MCF 10A (cell line): Measurements from ENCODE around the gene DMXL2. TPM values are rescaled to one million over a fixed set of nuclear protein-coding genes. Genes with fewer than 3 reads are reported as not detected.

Source experiments
- BruUV-seq: library from RNA; stranded (reverse); fragments of 400-500 nt; replicated peaks from 2 replicates; lab custom pipeline; 2021; lab: Mats Ljungman, UMichigan
- CTCF ChIA-PET: fragments of 300-600 bp; sonication (Branson Sonifier 250); formaldehyde crosslinking; extraction: SDS; loops from one replicate; lab custom pipeline; 2021; ENCODE audit warnings: antibody characterized with exemption, inconsistent platforms; lab: Yijun Ruan, JAX
- POLR2A ChIA-PET: fragments of 300-600, 350-650 bp; sonication (Branson Sonifier 250); formaldehyde crosslinking; extraction: SDS; loops from one replicate; lab custom pipeline; 2020; ENCODE audit warnings: antibody characterized with exemption, inconsistent platforms; lab: Yijun Ruan, JAX
- DNase-seq: peaks from one replicate; pipeline ENCODE4 v3.0.0-alpha.2; 2018; ENCODE audit not compliant: unreplicated experiment
- H3K27ac Mint-ChIP-seq: one replicate; pipeline ENCODE4 v1.8.0; 2022; ENCODE audit warnings: mild to moderate bottlenecking, low read depth, mixed read lengths; ENCODE audit not compliant: unreplicated experiment
- H3K27me3 Mint-ChIP-seq: one replicate; pipeline ENCODE4 v1.8.0; 2022; ENCODE audit warnings: mixed read lengths; ENCODE audit not compliant: insufficient read depth, unreplicated experiment
- H3K36me3 Mint-ChIP-seq: one replicate; pipeline ENCODE4 v1.8.0; 2022; ENCODE audit warnings: mild to moderate bottlenecking, moderate library complexity, mixed read lengths; ENCODE audit not compliant: insufficient read depth, unreplicated experiment
- H3K4me1 Mint-ChIP-seq: one replicate; pipeline ENCODE4 v1.8.0; 2022; ENCODE audit warnings: mixed read lengths; ENCODE audit not compliant: insufficient read depth, unreplicated experiment
- H3K4me3 Mint-ChIP-seq: one replicate; pipeline ENCODE4 v1.8.0; 2022; ENCODE audit warnings: mild to moderate bottlenecking, moderate library complexity, mixed read lengths; ENCODE audit not compliant: unreplicated experiment
- H3K9me3 Mint-ChIP-seq: one replicate; pipeline ENCODE4 v1.8.0; 2022; ENCODE audit warnings: mixed read lengths; ENCODE audit not compliant: unreplicated experiment
- CTCF ChIP-seq: fragments of 200-600 bp; IDR thresholded peaks from one replicate; pipeline ENCODE4 v1.8.0; 2022; ENCODE audit warnings: antibody characterized with exemption, mild to moderate bottlenecking; ENCODE audit not compliant: unreplicated experiment
- intact Hi-C: fragments of 100-400 bp; cut with micrococcal nuclease; formaldehyde crosslinking; loops from 2 replicates; pipeline ENCODE4 v1.14.1; 2022
- total RNA-seq: library from RNA; stranded (reverse); gene quantifications from 2 replicates; pipeline ENCODE4 v1.2.3, GENCODE V29; 2022

Gene DMXL2
- total RNA-seq, 1 experiment from 2014 or later: 13.6 TPM

GRCh38 chr15:51497806-51498205 lies 124.8 kb downstream of the DMXL2 start:
- no peaks in the 10 kb centered on the region for H3K27me3 Mint-ChIP-seq
- H3K27ac Mint-ChIP-seq: no peak overlapping the region
- no peak for DNase-seq
- H3K9me3 Mint-ChIP-seq: no peaks in the 10 kb centered on the region
- ChIA-PET POLR2A (no interaction called here), CTCF (interaction anchor here (0.9 to 2.1 kb wide), 6 partner anchors 17 to 334 kb away, joined by 3 to 9 read pairs (median 4); no protein-coding TSS in a partner anchor)
- intact Hi-C loops: loop anchor here (2.0 to 10.0 kb wide), 2 partner anchors 117 to 213 kb away; no protein-coding TSS in a partner anchor
- TF ChIP-seq CTCF: no peak
- H3K4me3 Mint-ChIP-seq: no peak overlapping the region
- H3K4me1 Mint-ChIP-seq: no peaks in the 10 kb centered on the region
- no peaks in the 10 kb centered on the region for H3K36me3 Mint-ChIP-seq
- BruUV-seq: no TSS peak

GRCh38 chr15:51496246-51496645 lies 126.3 kb downstream of the DMXL2 start:
- TF ChIP-seq CTCF: no peak
- H3K4me1 Mint-ChIP-seq: no peaks in the 10 kb centered on the region
- ChIA-PET POLR2A (no interaction called here), CTCF (interaction anchor here (0.5 to 1.5 kb wide), 3 partner anchors 20 to 426 kb away, joined by 3 to 4 read pairs (median 3); no protein-coding TSS in a partner anchor)
- intact Hi-C loops: loop anchor here (10.0 kb wide), 1 partner anchor 211 kb away; no protein-coding TSS in a partner anchor
- H3K27me3 Mint-ChIP-seq: no peaks in the 10 kb centered on the region
- peaks cover 3% of the 10 kb centered on the region for H3K36me3 Mint-ChIP-seq
- no peaks in the 10 kb centered on the region for H3K9me3 Mint-ChIP-seq
- no peak overlapping the region for H3K27ac Mint-ChIP-seq
- no peak for DNase-seq
- BruUV-seq: no TSS peak
- H3K4me3 Mint-ChIP-seq: no peak overlapping the region

- intact Hi-C loops: loop anchor here (10.0 kb wide), 1 partner anchor 210 kb away; no protein-coding TSS in a partner anchor
- H3K27ac Mint-ChIP-seq: no peak overlapping the region
- H3K4me1 Mint-ChIP-seq: no peaks in the 10 kb centered on the region
- H3K36me3 Mint-ChIP-seq: peaks cover 12% of the 10 kb centered on the region
- no peak overlapping the region for H3K4me3 Mint-ChIP-seq
- no peak for TF ChIP-seq CTCF
- no peaks in the 10 kb centered on the region for H3K27me3 Mint-ChIP-seq
- BruUV-seq: no TSS peak
- DNase-seq: peak; percentile 16
- ChIA-PET CTCF (interaction anchor here (0.6 to 1.4 kb wide), 5 partner anchors 25 to 676 kb away, joined by 3 to 4 read pairs (median 3); no protein-coding TSS in a partner anchor), POLR2A (no interaction called here)
- H3K9me3 Mint-ChIP-seq: no peaks in the 10 kb centered on the region
These were observed 127.9 kb downstream of the DMXL2 start for GRCh38 chr15:51494411-51495314.

- Mint-ChIP-seq H3K4me1 (no peaks in the 10 kb centered on the region), H3K4me3 (no peak overlapping the region), H3K27ac (no peak overlapping the region), H3K36me3 (peaks cover 12% of the 10 kb centered on the region), H3K27me3 (no peaks in the 10 kb centered on the region), H3K9me3 (no peaks in the 10 kb centered on the region)
- BruUV-seq: no TSS peak
- intact Hi-C loops: loop anchor here (10.0 kb wide), 1 partner anchor 209 kb away; no protein-coding TSS in a partner anchor
- POLR2A ChIA-PET: no interaction called here
- CTCF ChIA-PET: interaction anchor here (1.0 kb wide), 1 partner anchor 111 kb away, joined by 3 read pairs; no protein-coding TSS in a partner anchor
- no peak for TF ChIP-seq CTCF
- DNase-seq: no peak
These were observed 128.7 kb downstream of the DMXL2 start for GRCh38 chr15:51493892-51494291.
